LNCaP clone FGC (cell line): ENCODE measurements around the gene IRAK1.

ENCODE experiments used
- DNase-seq: peaks from one replicate; pipeline ENCODE4 v3.0.0-alpha.2; 2011; ENCODE audit warnings: low read depth
- H3K4me3 ChIP-seq: 2 replicates; pipeline ENCODE4 v1.5.1; 2011; ENCODE audit warnings: mild to moderate bottlenecking, low read depth, low read length, control low read depth
- CTCF ChIP-seq: IDR thresholded peaks from 2 replicates; pipeline ENCODE4 v1.5.1; 2012; ENCODE audit warnings: mild to moderate bottlenecking; ENCODE audit not compliant: control insufficient read depth, insufficient read depth; ENCODE audit errors: extremely low read depth

IRAK1 gene

DNA sequence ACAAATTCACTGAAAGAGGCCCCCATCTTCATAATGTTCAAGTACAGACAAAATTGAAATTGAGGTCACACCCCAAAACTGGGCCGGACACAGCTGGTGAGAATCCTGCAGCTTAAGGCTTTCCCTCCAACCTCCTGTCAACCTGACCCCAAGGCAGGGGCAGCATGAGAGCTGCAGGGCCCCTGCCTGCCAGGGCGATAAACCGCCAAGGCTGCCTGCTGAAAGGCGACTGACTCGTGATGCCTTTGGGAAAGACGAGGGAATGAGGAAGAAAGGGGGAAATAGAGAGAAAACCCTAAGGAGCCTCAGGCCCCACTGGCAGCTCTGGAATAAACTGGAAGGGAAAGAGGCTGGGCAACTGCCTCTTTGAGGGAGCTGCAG, 7.3 kb upstream of the IRAK1 start:
- no peak for TF ChIP-seq CTCF
- H3K4me3 ChIP-seq, result no peak overlapping the region

GRCh38 chrX:154026136-154027021, 6.7 kb upstream of the IRAK1 start:
- TF ChIP-seq CTCF, result no peak
- H3K4me3 ChIP-seq, result no peak overlapping the region
- no peak for DNase-seq

More for the DNA sequence above, 7.3 kb upstream of the IRAK1 start:
- no peak for DNase-seq

DNA sequence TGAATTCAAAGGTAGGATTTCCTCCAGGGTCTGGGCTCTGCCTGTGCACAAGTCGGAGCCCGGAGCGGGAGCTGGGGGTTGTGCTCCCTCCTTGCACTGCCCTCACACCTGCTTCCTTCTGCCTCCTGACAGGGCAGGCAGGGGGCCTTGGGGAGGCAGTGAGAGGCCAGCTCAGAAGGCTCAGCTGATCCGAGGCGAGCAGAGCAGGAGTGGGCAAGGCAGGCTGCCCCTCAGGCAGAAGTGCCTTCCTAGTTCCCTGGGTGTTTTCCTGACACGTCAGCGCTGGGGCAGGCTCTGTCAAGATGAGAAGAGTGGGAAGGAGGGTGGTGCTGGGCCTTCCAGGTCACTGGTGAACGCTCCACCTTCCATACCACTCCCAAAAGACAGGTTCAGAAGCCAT, 5.5 kb upstream of the IRAK1 start:
- H3K4me3 ChIP-seq, result no peak overlapping the region
- DNase-seq, result no peak
- no peak for TF ChIP-seq CTCF

DNA sequence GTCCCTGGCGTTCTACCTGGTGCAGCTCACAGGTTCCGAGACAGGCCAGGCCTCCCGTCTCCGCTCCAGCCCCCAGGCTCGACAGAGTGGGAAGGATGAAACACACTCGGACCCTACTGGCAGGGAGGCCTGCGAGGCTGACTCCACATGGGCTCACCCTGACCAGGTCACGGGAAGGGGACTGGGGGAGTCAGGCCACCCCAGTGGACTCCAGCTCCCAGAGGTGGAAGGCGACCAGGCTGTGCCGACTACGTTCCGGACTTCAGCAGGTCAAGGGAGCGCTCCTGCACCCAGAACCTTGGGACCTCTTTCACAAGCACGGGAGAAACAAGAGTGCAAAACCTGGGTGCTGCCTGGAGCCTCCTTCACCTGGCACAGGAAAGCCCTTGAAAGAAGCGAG, 4.6 kb upstream of the IRAK1 start:
- no peak for DNase-seq
- no peak overlapping the region for H3K4me3 ChIP-seq
- no peak for TF ChIP-seq CTCF

GRCh38 chrX:154023276-154024000, 3.7 kb upstream of the IRAK1 start:
- no peak for DNase-seq

DNA sequence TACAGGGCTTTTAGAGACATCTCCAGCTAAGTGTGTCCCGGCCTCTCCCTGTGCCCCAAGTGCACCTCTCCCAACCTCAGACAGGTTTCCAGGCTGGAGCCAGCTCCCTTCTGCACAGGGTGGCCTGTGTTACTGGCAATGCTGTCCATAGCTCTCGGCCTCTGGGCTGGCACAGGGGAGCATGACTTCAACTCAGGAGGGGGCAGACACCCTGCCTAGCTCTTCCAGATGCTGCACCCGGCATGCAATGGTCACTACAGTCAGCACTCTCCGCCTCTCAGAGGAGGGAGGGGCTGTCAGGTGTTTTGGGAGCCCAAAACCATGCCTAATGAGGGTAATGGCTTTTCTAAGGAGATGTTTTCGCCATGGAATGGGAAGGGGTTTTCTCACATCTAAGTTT, 2.4 kb upstream of the IRAK1 start:
- DNase-seq, result no peak

More at GRCh38 chrX:154023276-154024000, 3.7 kb upstream of the IRAK1 start:
- no peak overlapping the region for H3K4me3 ChIP-seq
- TF ChIP-seq CTCF, result no peak

More for the DNA sequence above, 2.4 kb upstream of the IRAK1 start:
- no peak overlapping the region for H3K4me3 ChIP-seq
- TF ChIP-seq CTCF, result no peak
